GM10266 (cell line): Measurements from ENCODE around the gene GSG1L.

Source experiments
- DNase-seq: peaks from one replicate; pipeline ENCODE4 v3.0.0; 2012; ENCODE audit errors: extremely low spot score
- CTCF ChIP-seq: IDR thresholded peaks from 2 replicates; pipeline ENCODE4 v1.5.1; 2012; ENCODE audit warnings: mild to moderate bottlenecking, low read depth; ENCODE audit not compliant: control insufficient read depth, insufficient read depth; ENCODE audit errors: missing control alignments

The GSG1L gene

GRCh38 chr16:27823421-27823820 is 240.1 kb downstream of the GSG1L start:
- no peak for DNase-seq
- no peak for TF ChIP-seq CTCF

- no peak for DNase-seq
Observed at GRCh38 chr16:27822996-27823395, 240.5 kb downstream of the GSG1L start.

GRCh38 chr16:27822529-27822928 is 241.0 kb downstream of the GSG1L start:
- no peak for TF ChIP-seq CTCF
- DNase-seq = no peak

More at GRCh38 chr16:27822996-27823395, 240.5 kb downstream of the GSG1L start:
- TF ChIP-seq CTCF = no peak

- DNase-seq = no peak
- no peak for TF ChIP-seq CTCF
Observed at GRCh38 chr16:27820646-27821345, 242.7 kb downstream of the GSG1L start.

- no peak for TF ChIP-seq CTCF
Observed at GRCh38 chr16:27819881-27820610, 243.5 kb downstream of the GSG1L start.

GRCh38 chr16:27819356-27819755 is 244.2 kb downstream of the GSG1L start:
- DNase-seq = no peak

More at GRCh38 chr16:27819881-27820610, 243.5 kb downstream of the GSG1L start:
- no peak for DNase-seq

More at GRCh38 chr16:27819356-27819755, 244.2 kb downstream of the GSG1L start:
- no peak for TF ChIP-seq CTCF
